ENCODE measurements around the gene GDAP2. TPM values are rescaled to one million over a fixed set of nuclear protein-coding genes. Genes with fewer than 3 reads are reported as not detected.

GDAP2 gene
- total RNA-seq, 4 donors from 2014 or later = 38.7 to 48.9 (median 47.6) TPM

DNA sequence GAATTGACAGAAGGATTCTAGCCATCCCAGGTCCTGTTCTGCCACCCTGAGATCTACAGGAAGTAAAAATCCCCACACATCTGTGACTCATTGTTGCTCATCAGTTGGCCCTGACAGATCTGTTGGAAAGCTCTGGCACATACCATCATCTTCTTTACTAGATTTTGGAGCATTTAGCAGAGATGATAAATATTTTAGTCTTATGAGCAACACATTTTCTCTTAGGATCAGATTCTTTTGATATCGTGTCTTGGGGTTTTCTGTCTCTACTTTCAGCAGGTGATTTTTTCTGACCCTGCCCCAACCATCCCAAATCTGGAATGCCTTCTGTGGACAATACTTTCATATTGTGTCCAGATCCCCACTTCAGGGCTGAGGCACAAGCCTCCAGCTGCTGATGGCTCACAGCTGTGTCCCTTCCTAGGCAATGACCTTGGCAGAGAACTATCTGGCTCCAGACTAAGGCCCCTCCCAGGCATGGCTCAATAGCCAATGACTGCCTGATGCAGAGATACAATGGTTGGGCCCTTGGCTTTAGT lies 102.8 kb downstream of the GDAP2 start:
- Histone ChIP-seq H3K9me3 (no peaks in the 10 kb centered on the region), H3K36me3 (no peaks in the 10 kb centered on the region), H3K4me1 (peaks cover 0 to 6% of the 10 kb centered on the region in 2 donors), H3K27ac (no peak overlapping the region), H3K4me3 (replicated peaks in 1 of 3) (no peak overlapping the region), H3K27me3 (no peaks in the 10 kb centered on the region)
- TF ChIP-seq POLR2A (IDR thresholded peaks at IDR 0.05) = no peak
- TF ChIP-seq, protein P1, sequence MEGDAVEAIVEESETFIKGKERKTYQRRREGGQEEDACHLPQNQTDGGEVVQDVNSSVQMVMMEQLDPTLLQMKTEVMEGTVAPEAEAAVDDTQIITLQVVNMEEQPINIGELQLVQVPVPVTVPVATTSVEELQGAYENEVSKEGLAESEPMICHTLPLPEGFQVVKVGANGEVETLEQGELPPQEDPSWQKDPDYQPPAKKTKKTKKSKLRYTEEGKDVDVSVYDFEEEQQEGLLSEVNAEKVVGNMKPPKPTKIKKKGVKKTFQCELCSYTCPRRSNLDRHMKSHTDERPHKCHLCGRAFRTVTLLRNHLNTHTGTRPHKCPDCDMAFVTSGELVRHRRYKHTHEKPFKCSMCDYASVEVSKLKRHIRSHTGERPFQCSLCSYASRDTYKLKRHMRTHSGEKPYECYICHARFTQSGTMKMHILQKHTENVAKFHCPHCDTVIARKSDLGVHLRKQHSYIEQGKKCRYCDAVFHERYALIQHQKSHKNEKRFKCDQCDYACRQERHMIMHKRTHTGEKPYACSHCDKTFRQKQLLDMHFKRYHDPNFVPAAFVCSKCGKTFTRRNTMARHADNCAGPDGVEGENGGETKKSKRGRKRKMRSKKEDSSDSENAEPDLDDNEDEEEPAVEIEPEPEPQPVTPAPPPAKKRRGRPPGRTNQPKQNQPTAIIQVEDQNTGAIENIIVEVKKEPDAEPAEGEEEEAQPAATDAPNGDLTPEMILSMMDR (IDR thresholded peaks at IDR 0.05) = no peak
- intact Hi-C loops (cut with DNase I) = no loop called here
- WGBS, 2 donors = 77 to 96% methylated on average over 1 of the region's 1 CpG
- no peak for DNase-seq

DNA sequence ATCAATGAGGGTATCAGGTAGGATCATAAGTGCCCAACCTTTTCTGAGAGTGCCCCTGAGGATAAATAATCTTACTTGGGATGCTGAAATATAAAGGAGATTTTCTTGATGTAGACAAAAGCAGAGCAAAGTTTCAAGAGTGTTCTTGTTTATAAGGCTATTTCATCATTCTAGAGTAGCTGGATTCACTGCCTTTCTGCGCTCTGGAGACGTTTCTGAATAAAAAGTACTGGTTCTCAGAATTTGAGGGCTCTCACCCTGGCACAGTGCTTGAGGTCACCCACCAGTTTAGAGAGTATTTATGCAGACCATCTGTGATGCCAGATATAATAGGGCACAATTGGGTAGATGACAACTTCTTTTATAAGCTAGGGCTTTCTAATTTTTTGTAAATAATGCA lies 103.3 kb downstream of the GDAP2 start:
- Histone ChIP-seq H3K27me3 (no peaks in the 10 kb centered on the region), H3K36me3 (no peaks in the 10 kb centered on the region), H3K9me3 (no peaks in the 10 kb centered on the region), H3K4me1 (peaks cover 0 to 11% of the 10 kb centered on the region in 2 donors), H3K27ac (no peak overlapping the region), H3K4me3 (replicated peaks in 1 of 3) (no peak overlapping the region)
- DNase-seq = no peak
- no peak for TF ChIP-seq POLR2A (IDR thresholded peaks at IDR 0.05)
- TF ChIP-seq, protein P1 (IDR thresholded peaks at IDR 0.05) = no peak
- 52 to 80% methylated on average over 2 of the region's 2 CpGs for WGBS, 2 donors
- intact Hi-C loops (cut with DNase I) = no loop called here

DNA sequence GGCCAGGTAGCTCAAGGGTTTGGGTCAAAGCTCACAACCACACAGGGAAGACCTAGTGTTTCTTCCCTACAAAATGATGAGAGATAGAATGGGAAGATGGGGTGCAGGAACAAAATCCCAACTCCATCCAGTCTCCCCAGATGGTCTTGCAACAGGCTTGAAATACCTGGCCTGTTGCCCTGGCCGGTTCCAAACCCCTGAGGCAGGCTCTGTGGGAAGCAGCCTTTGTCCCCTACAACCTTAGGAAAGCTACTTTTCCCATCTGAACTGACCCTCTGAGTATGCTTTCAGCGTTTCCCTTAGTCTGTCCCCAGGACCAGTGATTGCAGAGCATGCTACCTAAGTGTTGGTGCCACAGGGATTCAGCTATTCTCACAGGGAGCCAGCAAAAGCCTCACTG lies 104.0 kb downstream of the GDAP2 start:
- WGBS, 2 donors = 77 to 81% methylated on average over 2 of the region's 2 CpGs
- Histone ChIP-seq H3K27ac (no peak overlapping the region), H3K4me3 (replicated peaks in 1 of 3) (no peak overlapping the region), H3K9me3 (no peaks in the 10 kb centered on the region), H3K4me1 (peaks cover 0 to 11% of the 10 kb centered on the region in 2 donors), H3K27me3 (no peaks in the 10 kb centered on the region), H3K36me3 (no peaks in the 10 kb centered on the region)
- no peak for TF ChIP-seq POLR2A (IDR thresholded peaks at IDR 0.05)
- TF ChIP-seq, protein P1 (IDR thresholded peaks at IDR 0.05) = no peak
- no peak for DNase-seq
- intact Hi-C loops (cut with DNase I) = no loop called here

DNA sequence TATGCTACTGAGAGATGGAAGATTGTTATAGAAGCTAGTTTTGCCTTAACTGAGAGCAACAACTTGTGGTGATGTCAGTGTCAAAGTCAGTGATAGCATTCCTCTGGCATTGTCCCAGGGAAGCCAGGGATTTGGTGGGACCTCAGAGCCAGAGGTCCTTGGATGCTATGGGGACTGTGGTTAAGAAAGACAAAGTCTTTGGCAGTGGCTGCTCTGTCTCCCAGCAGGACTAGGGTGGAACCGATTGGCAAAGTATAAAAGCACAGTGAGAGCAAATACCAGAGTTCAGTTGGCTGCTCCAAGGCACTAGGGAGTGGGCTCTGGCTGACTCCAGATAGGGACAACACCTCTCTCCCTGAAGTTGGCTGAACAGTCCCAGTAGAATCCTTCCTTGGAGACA lies 104.8 kb downstream of the GDAP2 start:
- no peaks in the 10 kb centered on the region for H3K9me3 ChIP-seq
- intact Hi-C loops (cut with DNase I) = no loop called here
- no peak for TF ChIP-seq POLR2A (IDR thresholded peaks at IDR 0.05)
- TF ChIP-seq, protein P1 (IDR thresholded peaks at IDR 0.05) = no peak
- no peaks in the 10 kb centered on the region for H3K36me3 ChIP-seq
- H3K4me1 ChIP-seq = peaks cover 0 to 11% of the 10 kb centered on the region in 2 donors
- DNase-seq = no peak
- WGBS, 2 donors = 82 to 86% methylated on average over 1 of the region's 1 CpG
- no peaks in the 10 kb centered on the region for H3K27me3 ChIP-seq
- H3K4me3 ChIP-seq (replicated peaks in 1 of 3) = no peak overlapping the region
- no peak overlapping the region for H3K27ac ChIP-seq

DNA sequence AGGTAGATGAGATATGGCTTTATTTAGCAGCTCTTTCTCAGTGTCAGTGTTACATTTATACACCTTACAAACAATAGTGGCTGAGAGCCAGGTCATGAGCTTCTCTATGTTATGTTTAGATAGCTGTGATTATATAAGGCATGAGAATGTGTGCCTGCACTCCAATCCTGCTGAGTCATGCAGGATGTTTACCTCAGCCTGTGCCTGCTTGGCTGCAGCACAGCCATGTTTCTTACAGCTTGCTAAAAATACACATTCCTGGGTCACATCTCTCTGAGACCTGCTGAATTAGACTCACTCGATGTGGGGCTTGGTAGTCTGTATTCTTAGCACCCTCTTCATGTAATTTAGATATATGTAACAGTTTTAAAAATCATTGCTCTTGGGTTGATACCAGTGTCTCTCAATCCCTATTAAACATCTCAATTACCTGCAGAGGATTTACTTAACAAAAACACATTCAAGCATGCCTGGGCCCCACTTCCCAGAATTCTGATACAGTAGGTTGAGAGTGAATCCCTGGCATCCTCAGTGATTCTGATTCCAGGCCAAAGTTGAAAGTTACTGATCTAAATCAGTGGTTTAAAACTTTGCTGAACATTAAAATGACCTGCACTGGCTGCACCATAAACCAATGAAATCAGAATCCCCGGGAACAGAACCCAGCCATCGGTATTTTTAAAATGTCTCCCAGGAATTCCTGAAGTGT lies 107.5 kb downstream of the GDAP2 start:
- DNase-seq = no peak
- intact Hi-C loops (cut with DNase I) = no loop called here
- no peaks in the 10 kb centered on the region for H3K9me3 ChIP-seq
- H3K27me3 ChIP-seq = no peaks in the 10 kb centered on the region
- H3K4me3 ChIP-seq (replicated peaks in 1 of 3) = no peak overlapping the region
- no peak overlapping the region for H3K27ac ChIP-seq
- peaks cover 0 to 11% of the 10 kb centered on the region in 2 donors for H3K4me1 ChIP-seq
- 73 to 76% methylated on average over 3 of the region's 3 CpGs for whole genome bisulfite sequencing, 2 donors
- H3K36me3 ChIP-seq = no peaks in the 10 kb centered on the region
- TF ChIP-seq, protein P1 (IDR thresholded peaks at IDR 0.05) = no peak
- TF ChIP-seq POLR2A (IDR thresholded peaks at IDR 0.05) = no peak

All from thyroid gland (tissue), 4 donors.